Type B pancreatic cell (in vitro differentiated cells): ENCODE data around the gene RASAL1. TPM values are rescaled to one million over a fixed set of nuclear protein-coding genes. Genes with fewer than 3 reads are reported as not detected.

Source experiments
- DNase-seq: peaks from one replicate; pipeline ENCODE4 v3.0.0; 2021; ENCODE audit warnings: mixed read lengths; ENCODE audit not compliant: unreplicated experiment; ENCODE audit errors: extremely low spot score
- H3K27ac Mint-ChIP-seq: 2 replicates; pipeline ENCODE4 v1.8.0; 2021; ENCODE audit warnings: mild to moderate bottlenecking, mixed read lengths
- H3K27me3 Mint-ChIP-seq: 2 replicates; pipeline ENCODE4 v1.8.0; 2021; ENCODE audit warnings: mixed read lengths
- H3K36me3 Mint-ChIP-seq: 2 replicates; pipeline ENCODE4 v1.8.0; 2021; ENCODE audit warnings: mixed read lengths
- H3K4me1 Mint-ChIP-seq: one replicate; pipeline ENCODE4 v1.8.0; 2021; ENCODE audit warnings: mixed read lengths; ENCODE audit not compliant: unreplicated experiment
- H3K4me3 Mint-ChIP-seq: 2 replicates; pipeline ENCODE4 v1.8.0; 2021; ENCODE audit warnings: mild to moderate bottlenecking, mixed read lengths
- H3K9me3 Mint-ChIP-seq: 2 replicates; pipeline ENCODE4 v1.8.0; 2021; ENCODE audit warnings: mixed read lengths
- CTCF ChIP-seq: fragments of 200-600 bp; sonication (generic); conservative IDR thresholded peaks from 2 replicates; pipeline ENCODE4 v1.5.0; 2021; ENCODE audit warnings: antibody characterized with exemption, mild to moderate bottlenecking
- total RNA-seq: library from RNA; stranded (reverse); gene quantifications from 2 replicates; pipeline ENCODE4 v1.2.1, GENCODE V29; 2021; ENCODE audit warnings: low replicate concordance

The RASAL1 gene
- total RNA-seq, 1 donor from 2014 or later, result 0.58 TPM

GRCh38 chr12:113136128-113136989, 798 bp upstream of the RASAL1 start:
- no peak for TF ChIP-seq CTCF
- Mint-ChIP-seq H3K4me1 (no peaks in the 10 kb centered on the region), H3K9me3 (no peaks in the 10 kb centered on the region), H3K4me3 (peak overlapping the region; percentile 39), H3K36me3 (no peaks in the 10 kb centered on the region), H3K27ac (no peak overlapping the region), H3K27me3 (peaks cover 38% of the 10 kb centered on the region)
- no peak for DNase-seq

GRCh38 chr12:113134521-113134951, 1.0 kb downstream of the RASAL1 start:
- peak overlapping the region; percentile 34 for H3K4me3 Mint-ChIP-seq
- no peak for TF ChIP-seq CTCF
- DNase-seq, result no peak
- H3K27ac Mint-ChIP-seq, result no peak overlapping the region
- H3K27me3 Mint-ChIP-seq, result peaks cover 43% of the 10 kb centered on the region
- H3K9me3 Mint-ChIP-seq, result no peaks in the 10 kb centered on the region
- no peaks in the 10 kb centered on the region for H3K36me3 Mint-ChIP-seq
- H3K4me1 Mint-ChIP-seq, result no peaks in the 10 kb centered on the region

- no peak overlapping the region for H3K4me3 Mint-ChIP-seq
- H3K27ac Mint-ChIP-seq, result no peak overlapping the region
- no peaks in the 10 kb centered on the region for H3K9me3 Mint-ChIP-seq
- H3K4me1 Mint-ChIP-seq, result no peaks in the 10 kb centered on the region
- H3K36me3 Mint-ChIP-seq, result no peaks in the 10 kb centered on the region
- TF ChIP-seq CTCF, result no peak
- no peak for DNase-seq
- peaks cover 47% of the 10 kb centered on the region for H3K27me3 Mint-ChIP-seq
Observed at GRCh38 chr12:113134071-113134470, 1.5 kb downstream of the RASAL1 start.

- no peak overlapping the region for H3K27ac Mint-ChIP-seq
- H3K27me3 Mint-ChIP-seq, result peaks cover 51% of the 10 kb centered on the region
- H3K4me3 Mint-ChIP-seq, result no peak overlapping the region
- H3K4me1 Mint-ChIP-seq, result no peaks in the 10 kb centered on the region
- TF ChIP-seq CTCF, result no peak
- H3K36me3 Mint-ChIP-seq, result no peaks in the 10 kb centered on the region
- H3K9me3 Mint-ChIP-seq, result no peaks in the 10 kb centered on the region
- DNase-seq, result no peak
Observed at GRCh38 chr12:113133666-113134065, 1.9 kb downstream of the RASAL1 start.

- Mint-ChIP-seq H3K27me3 (peaks cover 57% of the 10 kb centered on the region), H3K36me3 (no peaks in the 10 kb centered on the region), H3K9me3 (no peaks in the 10 kb centered on the region), H3K4me1 (no peaks in the 10 kb centered on the region), H3K4me3 (no peak overlapping the region), H3K27ac (no peak overlapping the region)
- TF ChIP-seq CTCF, result no peak
- DNase-seq, result no peak
Observed at GRCh38 chr12:113133036-113133435, 2.5 kb downstream of the RASAL1 start.
